Uterus (tissue), 4 donors: ENCODE measurements around the gene TXNIP. TPM values are rescaled to one million over a fixed set of nuclear protein-coding genes. Genes with fewer than 3 reads are reported as not detected.

Experiments
- DNase-seq, 2 donors: peaks; one replicate each; pipeline ENCODE4 v3.0.0-alpha.2; 2019 to 2020
- H3K27ac ChIP-seq, 2 donors: fragments of 200-600 bp; sonication (generic); 1 replicate in 1 of 2; 2 replicates in 1 of 2; pipeline ENCODE4 v1.5.1; 2016 to 2018
- H3K27me3 ChIP-seq, 2 donors: fragments of 200-600 bp; sonication (generic); one replicate each; pipeline ENCODE4 v1.5.1; 2018 to 2019; ENCODE audit warnings: control low read depth in 1 of 2
- H3K36me3 ChIP-seq, 2 donors: fragments of 200-600 bp; sonication (generic); one replicate each; pipeline ENCODE4 v1.5.1; 2019; ENCODE audit warnings: control low read depth in 1 of 2
- H3K4me1 ChIP-seq, 2 donors: fragments of 200-600 bp; sonication (generic); one replicate each; pipeline ENCODE4 v1.5.1; 2018 to 2019; ENCODE audit warnings: control low read depth in 1 of 2
- H3K4me3 ChIP-seq, 2 donors: fragments of 200-600 bp; sonication (generic); 1 replicate in 1 of 2; 2 replicates in 1 of 2; pipeline ENCODE4 v1.5.1; 2018 to 2019; ENCODE audit warnings: mild to moderate bottlenecking in 1 of 2
- H3K9me3 ChIP-seq, 2 donors: fragments of 200-600 bp; sonication (generic); one replicate each; pipeline ENCODE4 v1.5.1; 2019; ENCODE audit warnings: control low read depth in 1 of 2
- CTCF ChIP-seq, 4 experiments: fragments of 200-600 bp in 2 of 4; fragments of 450-650 bp in 2 of 4; sonication (generic) in 2 of 4; IDR thresholded peaks; one replicate each; pipeline ENCODE4 v1.5.1; 2016 to 2019; ENCODE audit warnings: antibody characterized with exemption in 4 of 4, mild to moderate bottlenecking in 2 of 4, moderate library complexity in 1 of 4
- POLR2A ChIP-seq, 2 donors: fragments of 450-650 bp; IDR thresholded peaks; one replicate each; pipeline ENCODE4 v1.6.1; 2016; ENCODE audit warnings: antibody characterized with exemption in 2 of 2, mild to moderate bottlenecking in 1 of 2, moderate library complexity in 1 of 2
- intact Hi-C: fragments of 100-400 bp; cut with DNase I; formaldehyde crosslinking; loops from one replicate; pipeline ENCODE4 v1.15.1; 2023; ENCODE audit warnings: low total_unique reads
- total RNA-seq, 4 donors: library from RNA; depleted of rRNA in 3 of 4; stranded (reverse); fragments of >200 nt in 3 of 4; gene quantifications; one replicate each; pipeline versions ENCODE4 v1.1.0 to v1.2.4, GENCODE V29; 2014 to 2023
- donor health status: DM: yes; HTN: yes; CAD: no.

Gene TXNIP
- total RNA-seq, 4 donors from 2014 or later = 731 to 1,940 (median 1,478) TPM

- Histone ChIP-seq H3K27ac (peak overlapping the region; percentile 96 to 100), H3K9me3 (no peaks in the 10 kb centered on the region), H3K4me3 (peak overlapping the region; percentile 60 to 85), H3K27me3 (no peaks in the 10 kb centered on the region), H3K4me1 (no peaks in the 10 kb centered on the region), H3K36me3 (peaks cover 0 to 3% of the 10 kb centered on the region in 2 donors)
- TF ChIP-seq POLR2A (IDR thresholded peaks at IDR 0.05) (no peak), CTCF (IDR thresholded peaks at IDR 0.05) (no peak)
- intact Hi-C loops = no loop called here
- DNase-seq = no peak
These were observed 3.3 kb downstream of the TXNIP start for GRCh38 chr1:145992958-145993617.

GRCh38 chr1:145992502-145992936 is 3.9 kb downstream of the TXNIP start:
- peak overlapping the region; percentile 60 to 85 for H3K4me3 ChIP-seq
- peak; percentile 12 to 18 for DNase-seq
- H3K27ac ChIP-seq = peak overlapping the region; percentile 96 to 100
- H3K4me1 ChIP-seq = no peaks in the 10 kb centered on the region
- intact Hi-C loops = no loop called here
- no peaks in the 10 kb centered on the region for H3K27me3 ChIP-seq
- peaks cover 0 to 3% of the 10 kb centered on the region in 2 donors for H3K36me3 ChIP-seq
- TF ChIP-seq CTCF (IDR thresholded peaks at IDR 0.05) (no peak), POLR2A (IDR thresholded peaks at IDR 0.05) (no peak)
- H3K9me3 ChIP-seq = no peaks in the 10 kb centered on the region

GRCh38 chr1:145991735-145992412 is 4.5 kb downstream of the TXNIP start:
- peaks cover 0 to 3% of the 10 kb centered on the region in 2 donors for H3K36me3 ChIP-seq
- H3K9me3 ChIP-seq = no peaks in the 10 kb centered on the region
- H3K4me1 ChIP-seq = no peaks in the 10 kb centered on the region
- DNase-seq = peak; percentile 13 to 27
- peak overlapping the region; percentile 96 to 100 for H3K27ac ChIP-seq
- no peak for TF ChIP-seq POLR2A (IDR thresholded peaks at IDR 0.05)
- no peak for TF ChIP-seq CTCF (IDR thresholded peaks at IDR 0.05)
- intact Hi-C loops = no loop called here
- H3K27me3 ChIP-seq = no peaks in the 10 kb centered on the region
- peak overlapping the region; percentile 60 to 85 for H3K4me3 ChIP-seq

GRCh38 chr1:145990249-145990855 is 6.0 kb downstream of the TXNIP start:
- Histone ChIP-seq H3K27ac (peak overlapping the region; percentile 96 to 100), H3K27me3 (no peaks in the 10 kb centered on the region), H3K4me3 (no peak overlapping the region), H3K36me3 (peaks cover 0 to 3% of the 10 kb centered on the region in 2 donors), H3K9me3 (no peaks in the 10 kb centered on the region), H3K4me1 (no peaks in the 10 kb centered on the region)
- intact Hi-C loops = no loop called here
- DNase-seq = peak; percentile 16 to 44
- TF ChIP-seq POLR2A (IDR thresholded peaks at IDR 0.05) (no peak), CTCF (IDR thresholded peaks at IDR 0.05) (no peak)

GRCh38 chr1:145988773-145989172 is 7.6 kb downstream of the TXNIP start:
- Histone ChIP-seq H3K27ac (peak overlapping the region; percentile 96 to 100), H3K4me1 (peaks cover 0 to 4% of the 10 kb centered on the region in 2 donors), H3K27me3 (no peaks in the 10 kb centered on the region), H3K36me3 (peaks cover 0 to 3% of the 10 kb centered on the region in 2 donors), H3K9me3 (no peaks in the 10 kb centered on the region), H3K4me3 (no peak overlapping the region)
- intact Hi-C loops = no loop called here
- no peak for TF ChIP-seq CTCF (IDR thresholded peaks at IDR 0.05)
- TF ChIP-seq POLR2A (IDR thresholded peaks at IDR 0.05) = no peak
- peak; percentile 7 to 18 for DNase-seq
